GM23338 (cell line): Measurements from ENCODE around the gene NAGA.

Experiments used
- CREB1 ChIP-seq: fragments of 250-450 bp; sonication (Bioruptor Pico); IDR thresholded peaks from 2 replicates; pipeline ENCODE4 v1.5.0; 2020; ENCODE audit warnings: low read depth, mild to moderate bottlenecking, moderate library complexity
- EZH2 ChIP-seq: fragments of 200-600 bp; sonication (generic); IDR thresholded peaks from one replicate; pipeline ENCODE4 v1.8.0; 2017; ENCODE audit warnings: antibody characterized with exemption, mild to moderate bottlenecking, low read depth; ENCODE audit not compliant: unreplicated experiment
- EZH2phosphoT487 ChIP-seq: fragments of 200-600 bp; sonication (generic); IDR thresholded peaks from one replicate; pipeline ENCODE4 v1.8.1; 2018; ENCODE audit warnings: antibody characterized with exemption; ENCODE audit not compliant: unreplicated experiment
- NANOG ChIP-seq: IDR thresholded peaks from 2 replicates; pipeline ENCODE4 v1.6.1; 2016; ENCODE audit warnings: antibody characterized with exemption, borderline replicate concordance
- POLR2AphosphoS5 ChIP-seq: IDR thresholded peaks from 2 replicates; pipeline ENCODE4 v1.6.1; 2016; ENCODE audit warnings: antibody characterized with exemption, low read depth
- STAT1 ChIP-seq: IDR thresholded peaks from one replicate; pipeline ENCODE4 v1.6.1; 2016; ENCODE audit warnings: antibody characterized with exemption; ENCODE audit not compliant: unreplicated experiment
- TF ChIP-seq, protein P1 (sequence below), 2 experiments: fragments of 200-600 bp in 1 of 2; sonication (generic) in 1 of 2; conservative IDR thresholded peaks; 2 replicates each; pipeline versions ENCODE4 v1.5.1 to v1.6.1; 2016 to 2017; ENCODE audit warnings: antibody characterized with exemption in 2 of 2, low read depth in 2 of 2, mild to moderate bottlenecking in 2 of 2, moderate library complexity in 1 of 2
- TF ChIP-seq, protein P2 (sequence below): IDR thresholded peaks from one replicate; pipeline ENCODE4 v1.6.1; 2018; ENCODE audit warnings: antibody characterized with exemption; ENCODE audit not compliant: unreplicated experiment

DNA sequence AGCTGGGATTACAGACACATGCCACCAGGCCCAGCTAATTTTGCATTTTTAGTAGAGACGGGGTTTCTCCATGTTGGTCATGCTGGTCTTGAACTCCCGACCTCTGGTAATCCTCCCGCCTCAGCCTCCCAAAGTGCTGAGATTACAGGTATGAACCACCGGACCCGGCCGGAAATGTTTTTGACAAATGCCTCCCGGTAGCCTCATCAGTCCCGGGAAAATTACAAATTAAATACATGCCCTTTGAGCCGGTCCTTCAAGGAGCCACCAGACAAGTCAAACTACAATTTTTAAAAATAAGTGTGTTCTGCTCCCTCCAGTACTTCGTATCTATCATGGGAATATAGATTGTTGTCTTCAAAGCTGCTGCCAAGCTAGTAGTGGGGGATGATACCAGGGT lies 54.5 kb downstream of the NAGA start:
- TF ChIP-seq, protein P1, sequence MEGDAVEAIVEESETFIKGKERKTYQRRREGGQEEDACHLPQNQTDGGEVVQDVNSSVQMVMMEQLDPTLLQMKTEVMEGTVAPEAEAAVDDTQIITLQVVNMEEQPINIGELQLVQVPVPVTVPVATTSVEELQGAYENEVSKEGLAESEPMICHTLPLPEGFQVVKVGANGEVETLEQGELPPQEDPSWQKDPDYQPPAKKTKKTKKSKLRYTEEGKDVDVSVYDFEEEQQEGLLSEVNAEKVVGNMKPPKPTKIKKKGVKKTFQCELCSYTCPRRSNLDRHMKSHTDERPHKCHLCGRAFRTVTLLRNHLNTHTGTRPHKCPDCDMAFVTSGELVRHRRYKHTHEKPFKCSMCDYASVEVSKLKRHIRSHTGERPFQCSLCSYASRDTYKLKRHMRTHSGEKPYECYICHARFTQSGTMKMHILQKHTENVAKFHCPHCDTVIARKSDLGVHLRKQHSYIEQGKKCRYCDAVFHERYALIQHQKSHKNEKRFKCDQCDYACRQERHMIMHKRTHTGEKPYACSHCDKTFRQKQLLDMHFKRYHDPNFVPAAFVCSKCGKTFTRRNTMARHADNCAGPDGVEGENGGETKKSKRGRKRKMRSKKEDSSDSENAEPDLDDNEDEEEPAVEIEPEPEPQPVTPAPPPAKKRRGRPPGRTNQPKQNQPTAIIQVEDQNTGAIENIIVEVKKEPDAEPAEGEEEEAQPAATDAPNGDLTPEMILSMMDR (conservative IDR thresholded peaks at IDR 0.05; ENCODE audit: low read depth in 2 of 2): no peak
- TF ChIP-seq EZH2 (no peak), POLR2AphosphoS5 (no peak), EZH2phosphoT487 (no peak), CREB1 (CRISPR knock-in tag) (no peak), STAT1 (no peak), NANOG (no peak)
- TF ChIP-seq, protein P2, sequence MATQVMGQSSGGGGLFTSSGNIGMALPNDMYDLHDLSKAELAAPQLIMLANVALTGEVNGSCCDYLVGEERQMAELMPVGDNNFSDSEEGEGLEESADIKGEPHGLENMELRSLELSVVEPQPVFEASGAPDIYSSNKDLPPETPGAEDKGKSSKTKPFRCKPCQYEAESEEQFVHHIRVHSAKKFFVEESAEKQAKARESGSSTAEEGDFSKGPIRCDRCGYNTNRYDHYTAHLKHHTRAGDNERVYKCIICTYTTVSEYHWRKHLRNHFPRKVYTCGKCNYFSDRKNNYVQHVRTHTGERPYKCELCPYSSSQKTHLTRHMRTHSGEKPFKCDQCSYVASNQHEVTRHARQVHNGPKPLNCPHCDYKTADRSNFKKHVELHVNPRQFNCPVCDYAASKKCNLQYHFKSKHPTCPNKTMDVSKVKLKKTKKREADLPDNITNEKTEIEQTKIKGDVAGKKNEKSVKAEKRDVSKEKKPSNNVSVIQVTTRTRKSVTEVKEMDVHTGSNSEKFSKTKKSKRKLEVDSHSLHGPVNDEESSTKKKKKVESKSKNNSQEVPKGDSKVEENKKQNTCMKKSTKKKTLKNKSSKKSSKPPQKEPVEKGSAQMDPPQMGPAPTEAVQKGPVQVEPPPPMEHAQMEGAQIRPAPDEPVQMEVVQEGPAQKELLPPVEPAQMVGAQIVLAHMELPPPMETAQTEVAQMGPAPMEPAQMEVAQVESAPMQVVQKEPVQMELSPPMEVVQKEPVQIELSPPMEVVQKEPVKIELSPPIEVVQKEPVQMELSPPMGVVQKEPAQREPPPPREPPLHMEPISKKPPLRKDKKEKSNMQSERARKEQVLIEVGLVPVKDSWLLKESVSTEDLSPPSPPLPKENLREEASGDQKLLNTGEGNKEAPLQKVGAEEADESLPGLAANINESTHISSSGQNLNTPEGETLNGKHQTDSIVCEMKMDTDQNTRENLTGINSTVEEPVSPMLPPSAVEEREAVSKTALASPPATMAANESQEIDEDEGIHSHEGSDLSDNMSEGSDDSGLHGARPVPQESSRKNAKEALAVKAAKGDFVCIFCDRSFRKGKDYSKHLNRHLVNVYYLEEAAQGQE: no peak
